Stimulated activated CD4-positive, alpha-beta T cell treated with anti-CD3 and anti-CD28 coated beads, TNF-alpha, amount 100 ng/mL, for 24 hours (primary cell): Measurements from ENCODE around the gene ANKRD18B.
"Not testable (repeated sequence)": the region's sequence is repeated elsewhere in the genome, so short reads cannot be mapped to it uniquely, and the experiment has no call there.

ENCODE experiments used
- DNase-seq, 3 experiments: peaks; one replicate each; pipeline ENCODE4 v3.0.0-alpha.2; 2020; ENCODE audit warnings: low read depth in 3 of 3

The ANKRD18B gene

DNA sequence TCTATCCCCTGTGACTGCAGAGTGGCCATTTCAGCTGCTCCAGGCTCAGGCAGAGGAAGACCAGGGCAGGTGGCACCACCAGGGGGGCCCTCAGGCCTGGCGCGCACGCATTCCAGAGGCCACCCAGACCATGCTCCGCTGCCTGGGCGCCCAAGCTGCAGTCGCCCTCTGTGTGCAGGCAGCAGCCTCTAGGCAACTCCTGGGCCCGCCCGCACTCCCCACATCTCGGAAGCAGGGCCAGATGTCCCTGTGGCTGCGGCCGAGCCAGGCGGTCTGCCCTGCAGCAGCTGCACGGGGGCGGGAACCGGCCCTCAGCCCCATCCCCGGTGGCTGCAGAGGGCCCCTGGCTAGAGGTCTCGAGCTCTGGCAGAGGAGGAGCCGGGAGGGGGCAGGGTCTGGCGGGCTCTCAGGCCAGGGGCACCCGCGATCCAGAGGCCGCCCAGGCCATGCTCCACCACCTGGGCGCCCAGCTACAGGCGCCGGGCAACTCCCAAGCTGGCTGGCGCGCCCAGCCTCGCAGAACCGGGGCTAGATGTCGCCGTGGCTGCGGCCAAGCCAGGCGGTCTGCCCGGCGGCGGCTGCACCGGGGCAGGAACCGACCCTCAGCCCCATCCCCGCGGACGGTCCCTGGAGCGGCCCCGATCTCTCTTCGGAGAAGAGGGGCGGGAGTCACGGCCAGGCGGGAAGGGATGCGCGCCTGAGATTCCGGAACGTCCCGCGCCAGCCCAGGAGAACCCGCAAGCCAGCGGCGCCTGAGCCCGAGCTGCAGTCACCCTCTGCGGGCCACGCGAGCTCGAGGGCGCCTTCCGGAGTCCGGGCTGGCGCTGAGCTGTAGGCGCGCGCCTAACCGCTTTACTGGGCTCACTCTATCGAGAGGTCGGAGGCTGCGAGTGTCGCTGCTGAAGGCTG, at the start of gene ANKRD18B:
Gene ANKRD18B, plus strand, starts transcription at position 855 of the 909 bp plus-strand sequence. CDS start 239 bp downstream, outside the sequence.
- peak in 2 of 3 experiments; percentile 14 to 52 for DNase-seq

- DNase-seq, result no peak
These were observed 48.7 kb upstream of the ANKRD18B start for GRCh38 chr9:33475357-33475756.

DNA sequence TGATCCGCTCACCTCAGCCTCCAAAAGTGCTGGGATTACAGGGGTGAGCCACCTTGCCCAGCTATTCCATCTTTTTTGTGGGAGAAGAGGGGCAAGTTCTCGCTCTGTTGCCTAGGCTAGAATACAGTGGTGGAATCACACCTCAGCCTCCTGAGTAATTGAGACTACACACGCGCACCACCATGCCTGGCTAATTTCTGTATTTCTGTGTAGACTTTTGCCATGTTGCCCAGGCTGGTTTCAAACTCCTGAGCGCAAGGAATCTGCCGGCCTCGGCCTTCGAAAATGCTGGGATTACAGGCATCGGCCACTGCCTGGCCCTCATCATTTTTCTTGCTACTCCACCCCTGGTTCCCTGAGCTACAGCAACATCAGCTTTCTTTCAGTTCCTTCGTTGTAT, 47.5 kb upstream of the ANKRD18B start:
- DNase-seq, result no peak

DNA sequence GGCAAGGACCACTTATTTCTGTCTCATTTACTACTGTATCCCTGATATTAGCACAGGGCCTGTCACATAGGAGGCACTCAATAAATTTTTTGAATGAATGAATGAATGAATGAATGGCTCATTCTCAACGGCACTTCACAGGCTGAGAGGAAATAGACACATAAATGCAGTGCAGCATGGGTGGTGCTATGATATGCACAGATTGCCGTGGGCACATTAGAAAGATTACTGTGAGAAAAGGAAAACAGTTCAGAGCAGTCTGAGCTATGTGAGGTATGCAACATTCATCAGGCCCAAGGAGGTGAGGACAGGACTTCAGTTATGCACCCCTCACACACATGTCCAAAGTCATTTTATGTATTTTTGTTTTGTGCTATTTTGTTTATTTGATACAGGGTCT, 43.9 kb upstream of the ANKRD18B start:
- DNase-seq, result no peak

DNA sequence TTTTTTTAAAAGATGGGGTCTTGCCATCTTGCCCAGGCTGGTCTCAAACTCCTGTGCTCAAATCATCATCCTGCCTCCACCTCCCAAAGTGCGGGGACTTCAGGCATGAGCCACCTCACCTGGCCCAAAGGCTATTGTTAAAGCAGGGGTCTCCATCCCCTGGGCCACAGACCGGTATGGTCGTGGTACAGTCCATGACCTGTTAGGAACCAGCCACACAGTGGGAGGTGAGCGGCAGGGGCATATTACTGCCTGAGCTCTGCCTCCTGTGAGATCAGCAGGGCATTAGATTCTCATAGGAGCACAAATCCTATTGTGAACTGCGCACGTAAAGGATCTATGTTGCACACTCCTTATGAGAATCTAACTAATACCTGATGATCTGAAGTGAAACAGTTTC, 43.1 kb upstream of the ANKRD18B start:
- no peak for DNase-seq

DNA sequence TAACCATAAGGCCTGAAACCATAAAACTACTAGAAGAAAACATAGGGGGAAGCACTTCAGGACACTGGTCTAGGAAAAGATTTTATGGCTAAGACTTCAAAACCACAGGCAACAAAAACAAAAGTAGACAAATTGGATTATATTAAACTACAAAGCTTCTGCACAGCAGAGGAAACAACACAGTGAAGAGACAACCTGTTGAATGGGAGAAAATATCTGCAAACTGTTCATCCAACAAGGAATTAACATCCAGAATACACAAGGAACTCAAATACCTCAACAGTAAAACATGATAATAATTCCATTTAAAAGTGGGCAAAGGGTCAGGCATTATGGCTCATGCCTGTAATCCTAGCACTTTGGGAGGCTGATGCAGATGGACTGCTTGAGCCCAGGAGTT, 38.7 kb upstream of the ANKRD18B start:
- not testable (repeated sequence) for DNase-seq

DNA sequence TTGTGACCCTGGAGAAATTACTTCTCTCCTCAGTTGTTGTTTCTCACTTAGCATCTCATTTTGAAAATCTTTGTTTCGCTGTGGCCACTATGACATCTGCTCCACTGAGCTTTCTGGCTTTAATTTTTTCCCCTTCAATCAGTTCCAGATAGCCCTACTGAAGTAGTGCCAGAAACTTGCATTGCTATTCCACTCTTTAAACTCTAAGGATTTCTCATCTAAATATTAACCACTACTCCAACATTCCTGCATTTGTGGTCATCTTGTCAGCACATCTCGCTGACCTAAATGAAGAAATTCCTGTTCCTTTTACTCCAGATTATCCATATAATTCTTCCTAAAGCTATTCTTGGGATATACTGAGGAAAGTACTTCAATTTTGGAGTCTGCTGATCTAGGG, 35.0 kb upstream of the ANKRD18B start:
- DNase-seq, result no peak

DNA sequence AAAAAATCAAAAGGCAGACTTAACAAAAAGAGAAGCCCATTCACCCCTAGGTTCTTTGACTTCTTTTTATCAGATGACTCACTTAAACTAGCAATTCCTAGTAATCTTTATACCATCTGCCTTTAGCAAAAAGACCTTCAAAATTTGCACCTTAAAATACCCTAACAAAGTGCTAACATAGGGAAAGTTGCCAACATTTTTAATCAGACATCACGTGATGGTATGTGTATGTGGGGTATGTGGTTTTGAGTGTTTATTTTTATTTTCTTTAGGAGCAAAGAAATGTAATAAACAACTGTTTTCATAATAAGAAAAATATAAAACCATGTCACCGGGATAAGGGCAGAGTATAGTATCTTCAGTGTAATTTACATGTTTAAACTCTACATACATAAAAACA, 30.2 kb upstream of the ANKRD18B start:
- not testable (repeated sequence) for DNase-seq

DNA sequence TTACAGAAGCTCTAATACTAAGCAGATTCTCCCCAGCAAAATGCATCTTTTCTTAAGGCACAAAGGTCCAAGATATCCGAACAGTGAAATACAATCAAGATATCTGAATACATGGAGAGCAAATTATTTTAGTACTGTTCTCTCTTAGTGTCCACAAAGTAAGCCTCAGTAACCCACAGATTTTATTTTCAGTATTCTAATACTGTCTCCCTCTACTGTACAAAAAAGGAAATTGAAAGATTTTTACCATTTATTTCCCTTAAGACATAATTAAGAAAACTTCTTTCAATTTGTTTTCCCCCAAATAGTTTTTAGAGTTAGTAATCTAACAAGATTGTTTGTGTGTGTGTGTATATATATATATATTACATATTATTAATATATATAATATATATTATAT, 25.7 kb upstream of the ANKRD18B start:
- DNase-seq, result no peak

- DNase-seq, result peak in 1 of 3 experiments; percentile 11
These were observed 17.3 kb upstream of the ANKRD18B start for GRCh38 chr9:33506626-33507370.

DNA sequence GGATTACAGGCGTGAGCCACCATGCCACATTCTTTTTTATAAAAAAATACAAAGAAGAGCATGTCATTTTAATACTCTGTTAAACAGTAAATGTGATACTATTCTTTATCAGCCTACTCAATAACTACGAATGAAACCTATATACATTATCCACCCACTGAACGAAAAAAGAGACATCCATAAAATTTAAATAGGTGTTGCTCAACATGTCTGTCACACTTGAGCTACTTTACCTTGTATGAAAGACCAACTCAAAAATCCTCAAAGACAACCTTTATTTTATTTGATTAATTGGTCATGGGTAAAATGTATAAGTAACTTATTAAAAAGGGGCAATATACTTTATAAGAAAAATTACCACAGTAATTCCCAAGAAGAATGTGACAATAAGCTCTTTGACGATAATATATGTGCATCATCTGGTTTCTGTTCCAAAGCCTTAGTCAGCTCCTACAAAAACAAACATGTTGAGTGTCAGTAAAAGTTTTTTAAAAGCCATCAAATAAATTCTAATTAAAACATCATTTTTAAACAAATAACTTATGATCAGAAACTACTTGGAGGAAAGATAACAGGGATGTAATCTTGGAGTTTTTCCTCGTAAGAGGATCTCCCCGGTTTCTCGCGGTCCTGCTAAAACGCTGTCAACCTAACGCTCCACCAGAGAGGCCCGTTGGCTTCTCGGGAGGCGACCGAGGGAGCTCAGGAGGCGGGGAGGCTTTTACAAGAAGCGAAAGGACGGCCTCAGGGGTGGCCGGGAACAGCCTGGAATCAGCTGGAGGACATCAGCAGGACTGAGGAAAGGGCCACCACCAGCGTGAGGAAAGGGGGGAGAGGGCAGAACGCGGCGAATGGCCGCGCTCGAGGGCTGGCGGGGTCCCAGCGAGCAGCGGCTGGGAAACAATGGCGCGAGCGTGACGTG, 13.5 kb upstream of the ANKRD18B start:
- DNase-seq, result peak in 1 of 3 experiments; percentile 28

- not testable (repeated sequence) for DNase-seq
These were observed 12.9 kb upstream of the ANKRD18B start for GRCh38 chr9:33511184-33511517.

DNA sequence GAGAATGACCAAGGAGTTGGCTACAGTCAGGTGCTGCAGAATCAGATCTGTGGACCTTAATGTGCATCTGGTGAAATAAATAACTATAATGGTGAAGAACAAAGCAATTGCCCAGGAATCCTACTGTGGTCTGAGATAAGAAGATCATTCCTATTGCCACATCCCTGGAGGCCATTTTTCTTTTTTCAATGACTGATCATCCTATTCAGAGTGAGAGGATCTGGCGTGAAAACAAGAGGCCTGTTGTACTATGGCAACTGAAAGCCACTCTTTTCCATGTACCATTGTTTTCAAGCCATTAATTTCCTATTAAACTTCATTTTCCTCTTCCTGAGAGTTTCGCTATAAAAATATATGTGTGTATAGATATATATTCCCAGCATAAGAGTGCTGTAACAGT, 11.5 kb upstream of the ANKRD18B start:
- not testable (repeated sequence) for DNase-seq

DNA sequence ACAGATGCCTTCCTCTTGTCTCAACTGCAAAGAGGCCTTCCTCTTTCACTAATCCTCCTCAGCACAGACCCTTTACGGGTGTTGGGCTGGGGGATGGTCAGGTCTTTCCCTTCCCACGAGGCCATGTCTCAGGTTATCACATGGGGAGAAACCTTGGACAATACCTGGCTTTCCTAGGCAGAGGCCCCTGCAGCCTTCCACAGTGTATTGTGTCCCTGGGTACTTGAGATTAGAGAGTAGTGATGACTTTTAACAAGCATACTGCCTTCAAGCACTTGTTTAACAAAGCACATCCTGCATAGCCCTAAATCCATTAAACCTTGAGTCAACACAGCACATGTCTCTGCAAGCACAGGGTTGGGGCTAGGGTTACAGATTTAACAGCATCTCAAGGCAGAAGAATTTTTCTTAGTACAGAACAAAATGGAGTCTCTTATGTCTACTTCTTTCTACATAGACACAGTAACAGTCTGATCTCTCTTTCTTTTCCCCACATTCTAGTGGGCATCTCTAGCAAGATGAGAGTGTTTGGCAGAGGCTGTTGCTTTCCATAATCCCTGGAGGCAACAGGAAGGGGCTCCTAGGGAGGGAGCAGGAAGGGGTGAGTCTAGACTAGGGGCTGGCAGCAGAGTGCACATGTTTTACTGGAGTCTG, 8.6 kb upstream of the ANKRD18B start:
- not testable (repeated sequence) for DNase-seq

- DNase-seq, result not testable (repeated sequence)
These were observed 7.7 kb upstream of the ANKRD18B start for GRCh38 chr9:33516397-33516796.

- DNase-seq, result no peak
These were observed 6.7 kb upstream of the ANKRD18B start for GRCh38 chr9:33517373-33517772.

DNA sequence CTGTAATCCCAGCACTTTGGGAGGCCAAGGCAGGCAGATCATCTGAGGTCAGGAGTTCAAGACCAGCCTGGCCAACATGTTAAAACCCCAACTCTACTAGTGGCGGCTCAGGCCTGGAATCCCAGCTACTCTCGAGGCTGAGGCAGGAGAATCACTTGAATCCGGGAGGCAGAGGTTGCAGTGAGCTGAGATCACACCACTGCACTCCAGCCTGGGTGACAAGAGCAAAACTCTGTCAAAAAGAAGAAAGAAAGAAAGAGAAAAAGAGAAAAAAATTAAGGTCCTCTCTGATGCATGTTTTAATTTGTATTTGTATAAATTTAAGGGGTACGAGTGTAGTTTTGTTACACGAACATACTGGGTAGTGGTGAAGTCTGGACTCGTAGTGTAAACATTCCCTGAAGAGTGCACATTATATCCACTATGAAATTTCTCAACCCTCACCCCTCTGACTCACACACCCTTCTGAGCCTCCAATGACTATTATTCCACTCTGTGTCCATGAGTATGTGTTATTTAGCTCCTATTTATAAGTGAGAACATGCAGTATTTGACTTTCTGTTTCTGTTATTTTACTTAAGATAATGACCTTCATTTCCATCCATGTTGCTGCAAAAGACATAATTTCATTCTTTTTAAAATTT, 6.0 kb upstream of the ANKRD18B start:
- DNase-seq, result not testable (repeated sequence)

DNA sequence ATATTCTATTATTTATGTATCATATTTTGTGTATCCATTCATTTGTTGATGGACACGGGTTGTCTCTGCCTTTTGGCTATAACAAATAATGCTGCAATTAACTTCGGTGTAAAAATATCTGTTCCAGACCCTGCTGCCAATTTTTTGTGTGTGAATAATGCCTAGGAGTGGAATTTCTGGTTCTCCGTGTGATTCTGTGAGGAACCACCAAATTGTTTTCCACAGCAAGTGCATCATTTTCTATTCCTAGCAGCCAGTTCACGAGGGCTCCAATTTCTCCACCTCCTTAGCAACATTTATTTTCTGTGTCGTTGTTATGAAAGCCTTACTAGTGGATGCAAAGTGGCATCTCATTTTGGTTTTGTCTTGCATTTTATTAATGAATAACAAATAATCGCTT, 2.2 kb upstream of the ANKRD18B start:
- DNase-seq, result not testable (repeated sequence)

DNA sequence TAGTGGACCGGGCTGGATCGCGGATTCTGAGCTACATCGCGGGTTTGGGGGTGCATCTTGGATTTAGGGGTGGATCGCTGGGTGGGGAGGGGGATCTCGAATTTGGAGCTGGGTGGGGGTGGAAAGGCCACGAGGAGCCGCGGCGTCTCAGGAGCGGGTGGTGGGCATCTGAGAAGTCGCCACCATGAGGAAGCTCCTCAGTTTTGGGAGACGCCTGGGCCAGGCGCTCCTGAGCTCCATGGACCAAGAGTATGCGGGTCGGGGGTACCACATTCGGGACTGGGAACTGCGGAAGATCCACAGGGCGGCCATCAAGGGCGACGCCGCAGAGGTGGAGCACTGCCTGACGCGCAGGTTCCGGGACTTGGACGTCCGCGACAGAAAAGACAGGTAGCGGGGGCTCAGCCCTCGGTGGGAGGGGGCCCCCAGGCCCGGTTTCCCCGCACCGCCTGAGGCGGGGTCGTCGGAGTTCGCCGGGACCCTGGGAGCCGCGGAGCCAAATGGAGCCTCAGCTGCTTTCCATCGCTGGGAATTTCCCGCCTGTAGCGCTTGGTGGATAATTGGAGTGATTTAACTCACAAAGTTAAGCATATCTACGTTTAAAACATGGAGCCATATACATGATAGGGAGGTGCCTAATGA, 376 bp downstream of the ANKRD18B start:
- DNase-seq, result peak in 1 of 3 experiments; percentile 5

GRCh38 chr9:33528069-33528468, 4.0 kb downstream of the ANKRD18B start:
- DNase-seq, result not testable (repeated sequence)
